H1 (cell line): ENCODE data around the gene HDAC9. TPM values are rescaled to one million over a fixed set of nuclear protein-coding genes. Genes with fewer than 3 reads are reported as not detected.

ENCODE experiments used
- CTCF ChIA-PET: fragments of 300-600 bp; sonication (Branson Sonifier 250); formaldehyde crosslinking; loops from one replicate; lab custom pipeline; 2021; ENCODE audit not compliant: partially characterized antibody; lab: Charles Lee
- POLR2A ChIA-PET: fragments of 300-600 bp; sonication (Branson Sonifier 250); formaldehyde crosslinking; loops from one replicate; lab custom pipeline; 2021; ENCODE audit warnings: inconsistent platforms; ENCODE audit not compliant: partially characterized antibody; lab: Charles Lee
- DNase-seq, 2 experiments: peaks; one replicate each; pipeline versions ENCODE4 v3.0.0 to v3.0.0-alpha.2; 2010 to 2022; ENCODE audit warnings: low spot score in 2 of 2, low read depth in 1 of 2, mixed read lengths in 1 of 2
- FAIRE-seq: peaks from 2 replicates; lab custom pipeline; 2011; peaks lifted over from hg19 to GRCh38; lab: Jason Lieb, UNC
- H2AFZ ChIP-seq: 2 replicates; pipeline ENCODE4 v1.8.1; 2012; ENCODE audit warnings: low read length, inconsistent platforms
- H2AK5ac ChIP-seq: 2 replicates; pipeline ENCODE4 v1.6.1; 2013; ENCODE audit warnings: low read depth, low read length
- H2BK120ac ChIP-seq: replicated peaks from 2 replicates; pipeline ENCODE3; 2013; ENCODE audit warnings: low read depth, low read length, inconsistent platforms
- H2BK12ac ChIP-seq: 2 replicates; pipeline ENCODE4 v1.6.1; 2013; ENCODE audit warnings: low read depth, low read length
- H2BK15ac ChIP-seq: 2 replicates; pipeline ENCODE4 v1.6.1; 2013; ENCODE audit warnings: low read length
- H2BK20ac ChIP-seq: 2 replicates; pipeline ENCODE4 v1.6.1; 2013; ENCODE audit warnings: low read length
- H2BK5ac ChIP-seq: 2 replicates; pipeline ENCODE4 v1.6.1; 2013; ENCODE audit warnings: low read depth, low read length
- H3K14ac ChIP-seq: 2 replicates; pipeline ENCODE4 v1.6.1; 2013; ENCODE audit warnings: inconsistent platforms; ENCODE audit not compliant: insufficient read length
- H3K18ac ChIP-seq: 2 replicates; pipeline ENCODE4 v1.6.1; 2013; ENCODE audit warnings: low read length; ENCODE audit errors: extremely low read depth
- H3K23ac ChIP-seq: 2 replicates; pipeline ENCODE4 v1.6.1; 2013; ENCODE audit warnings: inconsistent platforms; ENCODE audit not compliant: insufficient read length
- H3K23me2 ChIP-seq: 2 replicates; pipeline ENCODE4 v1.6.1; 2013; ENCODE audit warnings: low read depth, low read length
- H3K27ac ChIP-seq: 2 replicates; pipeline ENCODE4 v1.6.1; 2011; ENCODE audit warnings: low read depth, low read length, inconsistent platforms
- H3K27me3 ChIP-seq, 4 experiments: replicated peaks in 1 of 4; 1 replicate in 1 of 4; 2 replicates in 3 of 4; pipeline versions ENCODE4 v1.6.1 to v1.8.1; 2011 to 2013; ENCODE audit warnings: low read length in 3 of 4, mild to moderate bottlenecking in 3 of 4, inconsistent platforms in 2 of 4, mixed read lengths in 2 of 4, moderate library complexity in 1 of 4; ENCODE audit not compliant: control insufficient read depth in 3 of 4, insufficient read depth in 3 of 4; ENCODE audit errors: extremely low read depth in 1 of 4
- H3K36me3 ChIP-seq, 4 experiments: 2 replicates each; pipeline versions ENCODE4 v1.6.1 to v1.8.1; 2011 to 2013; ENCODE audit warnings: mild to moderate bottlenecking in 4 of 4, low read length in 3 of 4, moderate library complexity in 2 of 4, control low read depth in 1 of 4, inconsistent platforms in 1 of 4; ENCODE audit not compliant: insufficient read depth in 4 of 4, control insufficient read depth in 2 of 4
- H3K4ac ChIP-seq: replicated peaks from 2 replicates; pipeline ENCODE3; 2013; ENCODE audit warnings: low read length, low read depth, mixed read lengths, inconsistent platforms; ENCODE audit not compliant: insufficient read length
- H3K4me1 ChIP-seq, 4 experiments: replicated peaks in 1 of 4; 1 replicate in 1 of 4; 2 replicates in 3 of 4; pipeline versions ENCODE4 v1.6.1 to v1.8.1; 2011 to 2013; ENCODE audit warnings: low read length in 3 of 4, inconsistent platforms in 2 of 4, mixed read lengths in 1 of 4; ENCODE audit not compliant: insufficient read depth in 4 of 4, control insufficient read depth in 3 of 4
- H3K4me2 ChIP-seq, 2 experiments: 2 replicates each; pipeline versions ENCODE4 v1.6.1 to v1.8.1; 2011 to 2013; ENCODE audit warnings: low read depth in 2 of 2, low read length in 2 of 2, control low read depth in 1 of 2, inconsistent platforms in 1 of 2, mild to moderate bottlenecking in 1 of 2; ENCODE audit not compliant: insufficient read depth in 1 of 2
- H3K4me3 ChIP-seq, 4 experiments: fragments of 200-600, 300-600 bp in 1 of 4; sonication (generic), shearing (Covaris generic), sonication (Bioruptor Twin) in 1 of 4; 2 replicates each; pipeline versions ENCODE4 v1.5.1 to v1.8.1; 2011 to 2016; ENCODE audit warnings: low read length in 4 of 4, low read depth in 3 of 4, control low read depth in 2 of 4, inconsistent platforms in 2 of 4, mild to moderate bottlenecking in 2 of 4, mixed read lengths in 1 of 4, moderate library complexity in 1 of 4; ENCODE audit not compliant: insufficient read depth in 2 of 4; ENCODE audit errors: extremely low read depth in 1 of 4
- H3K56ac ChIP-seq: replicated peaks from 2 replicates; pipeline ENCODE3; 2013; ENCODE audit warnings: low read depth, mild to moderate bottlenecking, mixed read lengths, low read length, inconsistent platforms; ENCODE audit not compliant: insufficient read length
- H3K79me1 ChIP-seq: 2 replicates; pipeline ENCODE4 v1.6.1; 2013; ENCODE audit warnings: low read depth, low read length, control low read depth
- H3K79me2 ChIP-seq, 2 experiments: 2 replicates each; pipeline versions ENCODE4 v1.6.1 to v1.8.1; 2012 to 2013; ENCODE audit warnings: low read length in 2 of 2, mild to moderate bottlenecking in 2 of 2, inconsistent platforms in 1 of 2; ENCODE audit not compliant: insufficient read depth in 2 of 2, control insufficient read depth in 1 of 2
- H3K9ac ChIP-seq, 4 experiments: replicated peaks in 1 of 4; 1 replicate in 1 of 4; 2 replicates in 3 of 4; pipeline versions ENCODE4 v1.6.1 to v1.8.1; 2011 to 2013; ENCODE audit warnings: low read depth in 3 of 4, low read length in 3 of 4, control low read depth in 2 of 4, mild to moderate bottlenecking in 2 of 4, moderate library complexity in 2 of 4, inconsistent platforms in 1 of 4; ENCODE audit errors: extremely low read depth in 1 of 4
- H3K9me3 ChIP-seq, 2 experiments: 2 replicates each; pipeline versions ENCODE4 v1.6.1 to v1.8.1; 2012 to 2013; ENCODE audit warnings: mild to moderate bottlenecking in 2 of 2, moderate library complexity in 2 of 2, control low read depth in 1 of 2, inconsistent platforms in 1 of 2, low read depth in 1 of 2, low read length in 1 of 2, mixed read lengths in 1 of 2; ENCODE audit not compliant: insufficient read depth in 2 of 2
- H4K20me1 ChIP-seq, 2 experiments: replicated peaks in 1 of 2; 2 replicates each; pipeline versions ENCODE3 to v1.8.1; 2011 to 2013; ENCODE audit warnings: inconsistent platforms in 2 of 2, low read length in 2 of 2, mild to moderate bottlenecking in 1 of 2; ENCODE audit not compliant: insufficient read depth in 2 of 2, control insufficient read depth in 1 of 2
- H4K5ac ChIP-seq: 2 replicates; pipeline ENCODE4 v1.6.1; 2013; ENCODE audit warnings: low read length, low read depth, mixed read lengths, inconsistent platforms; ENCODE audit not compliant: insufficient read length
- H4K8ac ChIP-seq: 2 replicates; pipeline ENCODE4 v1.8.0; 2013; ENCODE audit warnings: mild to moderate bottlenecking, moderate library complexity, low read length, inconsistent platforms; ENCODE audit not compliant: insufficient read depth; ENCODE audit errors: extremely low read depth
- H4K91ac ChIP-seq: replicated peaks from 2 replicates; pipeline ENCODE3; 2013; ENCODE audit warnings: low read length, mixed read lengths, inconsistent platforms; ENCODE audit not compliant: insufficient read length
- WGBS, 2 experiments: shearing (Covaris generic) in 1 of 2; methylation state at CpG; one replicate each; pipeline versions ENCODE4 v1.1.6 to v1.1.7; 2013 to 2015; ENCODE audit warnings: low lambda C conversion rate in 2 of 2, mixed read lengths in 2 of 2, inconsistent platforms in 1 of 2, low coverage in 1 of 2, missing lambda C conversion rate in 1 of 2; ENCODE audit not compliant: insufficient replicate concordance in 2 of 2, insufficient coverage in 1 of 2, insufficient read length in 1 of 2; ENCODE audit errors: extremely low coverage in 1 of 2, missing lambda C conversion rate in 1 of 2; 5-methylcytosine and 5-hydroxymethylcytosine counted together
- polyA plus RNA-seq, 7 experiments: library from polyadenylated mRNA; depleted of rRNA in 3 of 7; stranded (reverse) in 5 of 7; unstranded in 2 of 7; fragments of >200 nt in 5 of 7; fragments of 200-250 nt in 2 of 7; gene quantifications; 1 replicate in 5 of 7; 2 replicates in 1 of 7; 4 replicates in 1 of 7; pipeline versions ENCODE4 v1.2.1 to v1.2.3, GENCODE V29; 2011 to 2013; ENCODE audit warnings: missing spikeins in 2 of 7, mixed read lengths in 2 of 7
- total RNA-seq: library from RNA; stranded (reverse); fragmentation: NEBNext Ultra II Directional; extraction: Animal tissue kit (Norgen Biotek cat#: 25700); gene quantifications from 2 replicates; pipeline ENCODE4 v1.2.1, GENCODE V29; 2021

The HDAC9 gene
- total and polyA plus RNA-seq, 2 of the 8 experiments (the other 6 are each of a cell fraction or from before 2014, with no cell fraction given) = 9.5 to 13.1 TPM

GRCh38 chr7:18689551-18689950 lies 194.0 kb downstream of the HDAC9 start:
- Histone ChIP-seq H3K36me3 (no peaks in the 10 kb centered on the region), H3K4me3 (no peak overlapping the region), H3K79me2 (no peaks in the 10 kb centered on the region), H3K23ac (no peak overlapping the region), H4K8ac (no peak overlapping the region), H3K4me1 (no peaks in the 10 kb centered on the region; a peak in 1 of 7 replicates), H2BK15ac (no peak overlapping the region), H4K20me1 (no peaks in the 10 kb centered on the region), H3K79me1 (no peaks in the 10 kb centered on the region), H3K9me3 (no peaks in the 10 kb centered on the region), H3K18ac (no peak overlapping the region), H3K14ac (no peak overlapping the region), H2BK20ac (no peak overlapping the region), H3K56ac (no peak overlapping the region), H2BK120ac (no peak overlapping the region), H3K4me2 (no peak overlapping the region), H3K27ac (no peak overlapping the region), H2BK12ac (no peak overlapping the region), H3K23me2 (no peaks in the 10 kb centered on the region; the same call in 1 of the 2 replicates), H2BK5ac (no peak overlapping the region), H3K4ac (no peak overlapping the region), H3K9ac (no peak overlapping the region), H3K27me3 (peaks cover 0 to 1% (median 0%) of the 10 kb centered on the region in 4 experiments; a peak in 1 of 7 replicates), H2AK5ac (no peak overlapping the region), H4K91ac (no peak overlapping the region), H2AFZ (no peak overlapping the region), H4K5ac (no peak overlapping the region)
- CTCF ChIA-PET = interaction anchor here (1.4 to 1.7 kb wide), 2 partner anchors 24 to 337 kb away, joined by 4 read pairs; no protein-coding TSS in a partner anchor
- WGBS, 2 experiments = 89% methylated on average over 2 of the region's 2 CpGs; no CpG with 5 or more reads in 1 of the 2 experiments
- FAIRE-seq (no peak), DNase-seq (no peak)
- POLR2A ChIA-PET = no interaction called here
